WTC11 (cell line): ENCODE results near the gene CARD9. TPM values are rescaled to one million over a fixed set of nuclear protein-coding genes. Genes with fewer than 3 reads are reported as not detected.
A peak's percentile ranks its signal among the peaks of the same experiment; 100 is the strongest.

Experiments used
- ATAC-seq: fragments of 200-7000 bp; cut with Tn5 transposase; 2 replicates; pipeline ENCODE4 v1.10.0; 2021; ENCODE audit warnings: mild to moderate bottlenecking, moderate library complexity
- CTCF ChIA-PET: fragments of 300-600 bp; sonication (Branson Sonifier 250); formaldehyde crosslinking; loops from one replicate; lab custom pipeline; 2021; ENCODE audit warnings: antibody characterized with exemption; lab: Charles Lee
- POLR2A ChIA-PET: fragments of 350-600 bp; sonication (Branson Sonifier 250); formaldehyde crosslinking; loops from one replicate; lab custom pipeline; 2021; ENCODE audit warnings: antibody characterized with exemption; lab: Charles Lee
- DNase-seq: peaks from one replicate; pipeline ENCODE4 v3.0.0; 2021; ENCODE audit warnings: low spot score
- H3K27ac Mint-ChIP-seq: 2 replicates; pipeline ENCODE4 v1.8.0; 2021; ENCODE audit warnings: mixed read lengths
- H3K27me3 Mint-ChIP-seq: 2 replicates; pipeline ENCODE4 v1.8.0; 2021; ENCODE audit warnings: low read depth, mild to moderate bottlenecking, moderate library complexity, mixed read lengths
- H3K36me3 Mint-ChIP-seq: 2 replicates; pipeline ENCODE4 v1.8.0; 2021; ENCODE audit warnings: mixed read lengths
- H3K4me1 Mint-ChIP-seq: 2 replicates; pipeline ENCODE4 v1.8.0; 2022; ENCODE audit warnings: mixed read lengths
- H3K4me3 Mint-ChIP-seq: 2 replicates; pipeline ENCODE4 v1.8.0; 2021; ENCODE audit warnings: mild to moderate bottlenecking, moderate library complexity, mixed read lengths
- H3K9me3 Mint-ChIP-seq: 2 replicates; pipeline ENCODE4 v1.8.0; 2021; ENCODE audit warnings: mixed read lengths
- FOXJ3 ChIP-seq: sonication (generic); formaldehyde crosslinking; IDR thresholded peaks from 2 replicates; pipeline ENCODE4 v1.9.0; 2021; ENCODE audit warnings: missing genetic modification reagents, mild to moderate bottlenecking, borderline replicate concordance
- FOXP1 ChIP-seq: sonication (generic); formaldehyde crosslinking; IDR thresholded peaks from 2 replicates; pipeline ENCODE4 v1.8.0; 2022; ENCODE audit warnings: missing genetic modification reagents, mild to moderate bottlenecking, moderate library complexity, borderline replicate concordance
- RORB ChIP-seq: fragments of 250-450 bp; sonication (Bioruptor Pico); IDR thresholded peaks from 2 replicates; pipeline ENCODE4 v1.9.0; 2021; ENCODE audit warnings: mild to moderate bottlenecking
- SOX15 ChIP-seq: fragments of 250-450 bp; sonication (Bioruptor Pico); IDR thresholded peaks from 2 replicates; pipeline ENCODE4 v1.9.0; 2021; ENCODE audit warnings: mild to moderate bottlenecking
- total RNA-seq: library from RNA; stranded (reverse); gene quantifications from 3 replicates; pipeline ENCODE4 v1.2.3, GENCODE V29; 2021
- TF ChIP-seq, protein P1 (sequence below): fragments of 250-450 bp; sonication (Bioruptor Pico); IDR thresholded peaks from 2 replicates; pipeline ENCODE4 v1.8.0; 2021; ENCODE audit warnings: mild to moderate bottlenecking
- TF ChIP-seq, protein P2 (sequence below): fragments of 250-450 bp; sonication (Bioruptor Pico); IDR thresholded peaks from 2 replicates; pipeline ENCODE4 v1.9.0; 2021; ENCODE audit warnings: mild to moderate bottlenecking, borderline replicate concordance
- TF ChIP-seq, protein P3 (sequence below): fragments of 250-450 bp; sonication (Bioruptor Pico); IDR thresholded peaks from 2 replicates; pipeline ENCODE4 v1.9.0; 2021; ENCODE audit warnings: moderate library complexity, mild to moderate bottlenecking, inconsistent platforms, borderline replicate concordance
- TF ChIP-seq, protein P4 (sequence below): sonication (generic); formaldehyde crosslinking; conservative IDR thresholded peaks from 2 replicates; pipeline ENCODE4 v1.8.1; 2023; ENCODE audit warnings: mild to moderate bottlenecking, low read depth, missing genetic modification reagents, moderate library complexity
- TF ChIP-seq, protein P5 (sequence below): fragments of 200-600 bp; IDR thresholded peaks from 2 replicates; pipeline ENCODE4 v1.8.0; 2022; ENCODE audit warnings: antibody characterized with exemption
- TF ChIP-seq, protein P6 (sequence below): sonication (generic); formaldehyde crosslinking; IDR thresholded peaks from 2 replicates; pipeline ENCODE4 v1.8.1; 2023; ENCODE audit warnings: mild to moderate bottlenecking, missing genetic modification reagents, moderate library complexity
- TF ChIP-seq, protein P7 (sequence below): sonication (generic); formaldehyde crosslinking; IDR thresholded peaks from 2 replicates; pipeline ENCODE4 v1.8.0; 2022; ENCODE audit warnings: missing genetic modification reagents
- TF ChIP-seq, protein P8 (sequence below): sonication (generic); formaldehyde crosslinking; IDR thresholded peaks from 2 replicates; pipeline ENCODE4 v1.8.1; 2023; ENCODE audit warnings: mild to moderate bottlenecking, missing genetic modification reagents, borderline replicate concordance
- TF ChIP-seq, protein P9 (sequence below): fragments of 250-450 bp; sonication (Bioruptor Pico); IDR thresholded peaks from 2 replicates; pipeline ENCODE4 v1.9.0; 2021; ENCODE audit warnings: mild to moderate bottlenecking

CARD9 gene
- total RNA-seq, 1 experiment from 2014 or later, result 0.96 TPM

DNA sequence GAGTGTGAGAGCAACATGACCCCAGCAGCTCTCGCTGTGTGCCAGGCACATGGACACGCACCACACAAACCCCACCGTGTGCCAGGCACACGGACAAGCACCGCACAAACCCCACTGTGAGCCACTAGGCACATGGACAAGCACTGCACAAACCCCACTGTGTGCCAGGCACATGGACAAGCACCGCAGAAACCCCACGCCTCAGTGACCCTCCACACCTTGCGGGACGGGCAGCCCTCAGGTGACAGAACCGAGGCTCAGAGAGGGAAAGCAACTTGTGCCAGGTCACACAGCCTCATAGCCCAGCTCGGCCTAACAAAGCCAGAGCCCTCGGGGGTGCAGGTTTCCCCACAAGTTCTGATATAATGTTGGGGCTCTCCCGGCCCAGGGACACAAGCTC lies 48.1 kb downstream of the CARD9 start (continued):
- TF ChIP-seq, protein P1, sequence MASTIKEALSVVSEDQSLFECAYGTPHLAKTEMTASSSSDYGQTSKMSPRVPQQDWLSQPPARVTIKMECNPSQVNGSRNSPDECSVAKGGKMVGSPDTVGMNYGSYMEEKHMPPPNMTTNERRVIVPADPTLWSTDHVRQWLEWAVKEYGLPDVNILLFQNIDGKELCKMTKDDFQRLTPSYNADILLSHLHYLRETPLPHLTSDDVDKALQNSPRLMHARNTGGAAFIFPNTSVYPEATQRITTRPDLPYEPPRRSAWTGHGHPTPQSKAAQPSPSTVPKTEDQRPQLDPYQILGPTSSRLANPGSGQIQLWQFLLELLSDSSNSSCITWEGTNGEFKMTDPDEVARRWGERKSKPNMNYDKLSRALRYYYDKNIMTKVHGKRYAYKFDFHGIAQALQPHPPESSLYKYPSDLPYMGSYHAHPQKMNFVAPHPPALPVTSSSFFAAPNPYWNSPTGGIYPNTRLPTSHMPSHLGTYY (CRISPR knock-in tag), result no peak
- TF ChIP-seq, protein P2, sequence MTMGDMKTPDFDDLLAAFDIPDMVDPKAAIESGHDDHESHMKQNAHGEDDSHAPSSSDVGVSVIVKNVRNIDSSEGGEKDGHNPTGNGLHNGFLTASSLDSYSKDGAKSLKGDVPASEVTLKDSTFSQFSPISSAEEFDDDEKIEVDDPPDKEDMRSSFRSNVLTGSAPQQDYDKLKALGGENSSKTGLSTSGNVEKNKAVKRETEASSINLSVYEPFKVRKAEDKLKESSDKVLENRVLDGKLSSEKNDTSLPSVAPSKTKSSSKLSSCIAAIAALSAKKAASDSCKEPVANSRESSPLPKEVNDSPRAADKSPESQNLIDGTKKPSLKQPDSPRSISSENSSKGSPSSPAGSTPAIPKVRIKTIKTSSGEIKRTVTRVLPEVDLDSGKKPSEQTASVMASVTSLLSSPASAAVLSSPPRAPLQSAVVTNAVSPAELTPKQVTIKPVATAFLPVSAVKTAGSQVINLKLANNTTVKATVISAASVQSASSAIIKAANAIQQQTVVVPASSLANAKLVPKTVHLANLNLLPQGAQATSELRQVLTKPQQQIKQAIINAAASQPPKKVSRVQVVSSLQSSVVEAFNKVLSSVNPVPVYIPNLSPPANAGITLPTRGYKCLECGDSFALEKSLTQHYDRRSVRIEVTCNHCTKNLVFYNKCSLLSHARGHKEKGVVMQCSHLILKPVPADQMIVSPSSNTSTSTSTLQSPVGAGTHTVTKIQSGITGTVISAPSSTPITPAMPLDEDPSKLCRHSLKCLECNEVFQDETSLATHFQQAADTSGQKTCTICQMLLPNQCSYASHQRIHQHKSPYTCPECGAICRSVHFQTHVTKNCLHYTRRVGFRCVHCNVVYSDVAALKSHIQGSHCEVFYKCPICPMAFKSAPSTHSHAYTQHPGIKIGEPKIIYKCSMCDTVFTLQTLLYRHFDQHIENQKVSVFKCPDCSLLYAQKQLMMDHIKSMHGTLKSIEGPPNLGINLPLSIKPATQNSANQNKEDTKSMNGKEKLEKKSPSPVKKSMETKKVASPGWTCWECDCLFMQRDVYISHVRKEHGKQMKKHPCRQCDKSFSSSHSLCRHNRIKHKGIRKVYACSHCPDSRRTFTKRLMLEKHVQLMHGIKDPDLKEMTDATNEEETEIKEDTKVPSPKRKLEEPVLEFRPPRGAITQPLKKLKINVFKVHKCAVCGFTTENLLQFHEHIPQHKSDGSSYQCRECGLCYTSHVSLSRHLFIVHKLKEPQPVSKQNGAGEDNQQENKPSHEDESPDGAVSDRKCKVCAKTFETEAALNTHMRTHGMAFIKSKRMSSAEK (CRISPR knock-in tag), result no peak
- TF ChIP-seq, protein P3, sequence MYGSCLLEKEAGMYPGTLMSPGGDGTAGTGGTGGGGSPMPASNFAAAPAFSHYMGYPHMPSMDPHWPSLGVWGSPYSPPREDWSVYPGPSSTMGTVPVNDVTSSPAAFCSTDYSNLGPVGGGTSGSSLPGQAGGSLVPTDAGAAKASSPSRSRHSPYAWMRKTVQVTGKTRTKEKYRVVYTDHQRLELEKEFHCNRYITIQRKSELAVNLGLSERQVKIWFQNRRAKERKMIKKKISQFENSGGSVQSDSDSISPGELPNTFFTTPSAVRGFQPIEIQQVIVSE, result no peak
- TF ChIP-seq, protein P4, sequence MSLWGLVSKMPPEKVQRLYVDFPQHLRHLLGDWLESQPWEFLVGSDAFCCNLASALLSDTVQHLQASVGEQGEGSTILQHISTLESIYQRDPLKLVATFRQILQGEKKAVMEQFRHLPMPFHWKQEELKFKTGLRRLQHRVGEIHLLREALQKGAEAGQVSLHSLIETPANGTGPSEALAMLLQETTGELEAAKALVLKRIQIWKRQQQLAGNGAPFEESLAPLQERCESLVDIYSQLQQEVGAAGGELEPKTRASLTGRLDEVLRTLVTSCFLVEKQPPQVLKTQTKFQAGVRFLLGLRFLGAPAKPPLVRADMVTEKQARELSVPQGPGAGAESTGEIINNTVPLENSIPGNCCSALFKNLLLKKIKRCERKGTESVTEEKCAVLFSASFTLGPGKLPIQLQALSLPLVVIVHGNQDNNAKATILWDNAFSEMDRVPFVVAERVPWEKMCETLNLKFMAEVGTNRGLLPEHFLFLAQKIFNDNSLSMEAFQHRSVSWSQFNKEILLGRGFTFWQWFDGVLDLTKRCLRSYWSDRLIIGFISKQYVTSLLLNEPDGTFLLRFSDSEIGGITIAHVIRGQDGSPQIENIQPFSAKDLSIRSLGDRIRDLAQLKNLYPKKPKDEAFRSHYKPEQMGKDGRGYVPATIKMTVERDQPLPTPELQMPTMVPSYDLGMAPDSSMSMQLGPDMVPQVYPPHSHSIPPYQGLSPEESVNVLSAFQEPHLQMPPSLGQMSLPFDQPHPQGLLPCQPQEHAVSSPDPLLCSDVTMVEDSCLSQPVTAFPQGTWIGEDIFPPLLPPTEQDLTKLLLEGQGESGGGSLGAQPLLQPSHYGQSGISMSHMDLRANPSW (CRISPR knock-in tag), result no peak
- TF ChIP-seq FOXP1 (no peak), SOX15 (CRISPR knock-in tag) (no peak)
- TF ChIP-seq, protein P5, sequence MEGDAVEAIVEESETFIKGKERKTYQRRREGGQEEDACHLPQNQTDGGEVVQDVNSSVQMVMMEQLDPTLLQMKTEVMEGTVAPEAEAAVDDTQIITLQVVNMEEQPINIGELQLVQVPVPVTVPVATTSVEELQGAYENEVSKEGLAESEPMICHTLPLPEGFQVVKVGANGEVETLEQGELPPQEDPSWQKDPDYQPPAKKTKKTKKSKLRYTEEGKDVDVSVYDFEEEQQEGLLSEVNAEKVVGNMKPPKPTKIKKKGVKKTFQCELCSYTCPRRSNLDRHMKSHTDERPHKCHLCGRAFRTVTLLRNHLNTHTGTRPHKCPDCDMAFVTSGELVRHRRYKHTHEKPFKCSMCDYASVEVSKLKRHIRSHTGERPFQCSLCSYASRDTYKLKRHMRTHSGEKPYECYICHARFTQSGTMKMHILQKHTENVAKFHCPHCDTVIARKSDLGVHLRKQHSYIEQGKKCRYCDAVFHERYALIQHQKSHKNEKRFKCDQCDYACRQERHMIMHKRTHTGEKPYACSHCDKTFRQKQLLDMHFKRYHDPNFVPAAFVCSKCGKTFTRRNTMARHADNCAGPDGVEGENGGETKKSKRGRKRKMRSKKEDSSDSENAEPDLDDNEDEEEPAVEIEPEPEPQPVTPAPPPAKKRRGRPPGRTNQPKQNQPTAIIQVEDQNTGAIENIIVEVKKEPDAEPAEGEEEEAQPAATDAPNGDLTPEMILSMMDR, result no peak

DNA sequence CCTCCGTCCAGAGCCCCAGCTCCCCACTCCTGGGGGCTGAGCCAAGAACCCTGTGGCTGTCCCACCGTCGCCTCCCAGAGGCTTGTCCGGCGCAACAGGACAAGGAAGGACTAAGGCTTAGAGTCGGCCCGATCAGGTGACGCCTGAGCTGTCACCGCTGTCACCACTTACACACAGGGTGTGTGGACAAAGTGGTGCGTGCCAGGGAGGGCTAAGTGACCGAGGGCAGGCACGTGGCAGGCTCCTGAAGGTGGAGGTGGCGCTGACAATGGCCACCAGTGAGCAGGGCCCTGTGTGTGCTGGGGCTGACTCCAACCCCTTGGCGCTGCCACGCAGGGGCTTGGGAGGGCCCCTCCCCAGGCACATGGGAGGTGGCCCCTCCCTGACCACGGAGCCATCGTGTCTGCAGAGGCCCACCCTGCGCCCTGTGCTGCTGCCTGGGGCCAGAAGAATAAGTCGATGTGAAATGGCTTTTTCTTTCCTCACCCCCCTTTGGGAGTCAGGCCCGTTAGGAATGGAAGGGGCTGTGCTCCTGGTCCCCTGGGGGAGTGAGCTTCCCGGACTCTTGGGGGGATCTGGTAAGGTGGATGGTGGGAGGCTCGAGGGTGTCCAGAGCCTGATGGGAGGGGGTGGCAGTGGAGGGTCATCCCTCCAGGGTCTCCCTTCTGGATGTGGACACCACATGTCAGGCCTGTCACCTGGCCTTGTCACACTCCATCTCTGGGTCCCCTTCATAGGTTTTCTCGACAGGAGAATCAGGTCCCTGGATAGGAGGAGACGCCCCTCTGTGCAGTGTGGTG lies 48.8 kb downstream of the CARD9 start:
- Mint-ChIP-seq H3K9me3 (peaks cover 10% of the 10 kb centered on the region; the same call in 1 of the 2 replicates), H3K36me3 (no peaks in the 10 kb centered on the region), H3K4me3 (no peak overlapping the region), H3K27ac (no peak overlapping the region), H3K27me3 (no peaks in the 10 kb centered on the region), H3K4me1 (peaks cover 7% of the 10 kb centered on the region)
- ATAC-seq (peak; percentile 11; the same call in 1 of the 2 replicates), DNase-seq (no peak)
- POLR2A ChIA-PET, result interaction anchor here (1.0 kb wide), 1 partner anchor 38 kb away, joined by 8 read pairs; the partner anchor contains the start of gene DNLZ
- TF ChIP-seq, protein P6, sequence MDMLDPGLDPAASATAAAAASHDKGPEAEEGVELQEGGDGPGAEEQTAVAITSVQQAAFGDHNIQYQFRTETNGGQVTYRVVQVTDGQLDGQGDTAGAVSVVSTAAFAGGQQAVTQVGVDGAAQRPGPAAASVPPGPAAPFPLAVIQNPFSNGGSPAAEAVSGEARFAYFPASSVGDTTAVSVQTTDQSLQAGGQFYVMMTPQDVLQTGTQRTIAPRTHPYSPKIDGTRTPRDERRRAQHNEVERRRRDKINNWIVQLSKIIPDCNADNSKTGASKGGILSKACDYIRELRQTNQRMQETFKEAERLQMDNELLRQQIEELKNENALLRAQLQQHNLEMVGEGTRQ, result no peak
- TF ChIP-seq, protein P7, sequence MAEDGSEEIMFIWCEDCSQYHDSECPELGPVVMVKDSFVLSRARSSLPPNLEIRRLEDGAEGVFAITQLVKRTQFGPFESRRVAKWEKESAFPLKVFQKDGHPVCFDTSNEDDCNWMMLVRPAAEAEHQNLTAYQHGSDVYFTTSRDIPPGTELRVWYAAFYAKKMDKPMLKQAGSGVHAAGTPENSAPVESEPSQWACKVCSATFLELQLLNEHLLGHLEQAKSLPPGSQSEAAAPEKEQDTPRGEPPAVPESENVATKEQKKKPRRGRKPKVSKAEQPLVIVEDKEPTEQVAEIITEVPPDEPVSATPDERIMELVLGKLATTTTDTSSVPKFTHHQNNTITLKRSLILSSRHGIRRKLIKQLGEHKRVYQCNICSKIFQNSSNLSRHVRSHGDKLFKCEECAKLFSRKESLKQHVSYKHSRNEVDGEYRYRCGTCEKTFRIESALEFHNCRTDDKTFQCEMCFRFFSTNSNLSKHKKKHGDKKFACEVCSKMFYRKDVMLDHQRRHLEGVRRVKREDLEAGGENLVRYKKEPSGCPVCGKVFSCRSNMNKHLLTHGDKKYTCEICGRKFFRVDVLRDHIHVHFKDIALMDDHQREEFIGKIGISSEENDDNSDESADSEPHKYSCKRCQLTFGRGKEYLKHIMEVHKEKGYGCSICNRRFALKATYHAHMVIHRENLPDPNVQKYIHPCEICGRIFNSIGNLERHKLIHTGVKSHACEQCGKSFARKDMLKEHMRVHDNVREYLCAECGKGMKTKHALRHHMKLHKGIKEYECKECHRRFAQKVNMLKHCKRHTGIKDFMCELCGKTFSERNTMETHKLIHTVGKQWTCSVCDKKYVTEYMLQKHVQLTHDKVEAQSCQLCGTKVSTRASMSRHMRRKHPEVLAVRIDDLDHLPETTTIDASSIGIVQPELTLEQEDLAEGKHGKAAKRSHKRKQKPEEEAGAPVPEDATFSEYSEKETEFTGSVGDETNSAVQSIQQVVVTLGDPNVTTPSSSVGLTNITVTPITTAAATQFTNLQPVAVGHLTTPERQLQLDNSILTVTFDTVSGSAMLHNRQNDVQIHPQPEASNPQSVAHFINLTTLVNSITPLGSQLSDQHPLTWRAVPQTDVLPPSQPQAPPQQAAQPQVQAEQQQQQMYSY (CRISPR knock-in tag), result no peak
- TF ChIP-seq, protein P8, sequence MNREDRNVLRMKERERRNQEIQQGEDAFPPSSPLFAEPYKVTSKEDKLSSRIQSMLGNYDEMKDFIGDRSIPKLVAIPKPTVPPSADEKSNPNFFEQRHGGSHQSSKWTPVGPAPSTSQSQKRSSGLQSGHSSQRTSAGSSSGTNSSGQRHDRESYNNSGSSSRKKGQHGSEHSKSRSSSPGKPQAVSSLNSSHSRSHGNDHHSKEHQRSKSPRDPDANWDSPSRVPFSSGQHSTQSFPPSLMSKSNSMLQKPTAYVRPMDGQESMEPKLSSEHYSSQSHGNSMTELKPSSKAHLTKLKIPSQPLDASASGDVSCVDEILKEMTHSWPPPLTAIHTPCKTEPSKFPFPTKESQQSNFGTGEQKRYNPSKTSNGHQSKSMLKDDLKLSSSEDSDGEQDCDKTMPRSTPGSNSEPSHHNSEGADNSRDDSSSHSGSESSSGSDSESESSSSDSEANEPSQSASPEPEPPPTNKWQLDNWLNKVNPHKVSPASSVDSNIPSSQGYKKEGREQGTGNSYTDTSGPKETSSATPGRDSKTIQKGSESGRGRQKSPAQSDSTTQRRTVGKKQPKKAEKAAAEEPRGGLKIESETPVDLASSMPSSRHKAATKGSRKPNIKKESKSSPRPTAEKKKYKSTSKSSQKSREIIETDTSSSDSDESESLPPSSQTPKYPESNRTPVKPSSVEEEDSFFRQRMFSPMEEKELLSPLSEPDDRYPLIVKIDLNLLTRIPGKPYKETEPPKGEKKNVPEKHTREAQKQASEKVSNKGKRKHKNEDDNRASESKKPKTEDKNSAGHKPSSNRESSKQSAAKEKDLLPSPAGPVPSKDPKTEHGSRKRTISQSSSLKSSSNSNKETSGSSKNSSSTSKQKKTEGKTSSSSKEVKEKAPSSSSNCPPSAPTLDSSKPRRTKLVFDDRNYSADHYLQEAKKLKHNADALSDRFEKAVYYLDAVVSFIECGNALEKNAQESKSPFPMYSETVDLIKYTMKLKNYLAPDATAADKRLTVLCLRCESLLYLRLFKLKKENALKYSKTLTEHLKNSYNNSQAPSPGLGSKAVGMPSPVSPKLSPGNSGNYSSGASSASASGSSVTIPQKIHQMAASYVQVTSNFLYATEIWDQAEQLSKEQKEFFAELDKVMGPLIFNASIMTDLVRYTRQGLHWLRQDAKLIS (CRISPR knock-in tag), result no peak
- TF ChIP-seq FOXJ3 (CRISPR knock-in tag) (no peak), RORB (CRISPR knock-in tag) (no peak)
- TF ChIP-seq, protein P9, sequence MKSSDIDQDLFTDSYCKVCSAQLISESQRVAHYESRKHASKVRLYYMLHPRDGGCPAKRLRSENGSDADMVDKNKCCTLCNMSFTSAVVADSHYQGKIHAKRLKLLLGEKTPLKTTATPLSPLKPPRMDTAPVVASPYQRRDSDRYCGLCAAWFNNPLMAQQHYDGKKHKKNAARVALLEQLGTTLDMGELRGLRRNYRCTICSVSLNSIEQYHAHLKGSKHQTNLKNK, result no peak
- CTCF ChIA-PET, result interaction anchor here (0.5 to 3.9 kb wide), 15 partner anchors 12 to 347 kb away, joined by 3 to 17 read pairs (median 4); partner anchors contain the start of gene DNLZ
